Muscle layer of duodenum (tissue), 2 donors: Measurements from ENCODE around the gene DGKD.

Experiments used
- H3K27ac ChIP-seq: one replicate; pipeline ENCODE4 v1.7.0; 2013; ENCODE audit warnings: mild to moderate bottlenecking, low read length
- H3K27me3 ChIP-seq: one replicate; pipeline ENCODE4 v1.7.0; 2013; ENCODE audit warnings: low read depth, mild to moderate bottlenecking, control low read depth, low read length
- H3K36me3 ChIP-seq, 2 donors: one replicate each; pipeline ENCODE4 v1.7.0; 2013; ENCODE audit warnings: low read length in 2 of 2, control low read depth in 1 of 2, mild to moderate bottlenecking in 1 of 2; ENCODE audit not compliant: insufficient read depth in 2 of 2, control insufficient read depth in 1 of 2
- H3K4me1 ChIP-seq, 2 donors: one replicate each; pipeline ENCODE4 v1.7.0; 2013; ENCODE audit warnings: low read length in 2 of 2, mild to moderate bottlenecking in 2 of 2, control low read depth in 1 of 2, moderate library complexity in 1 of 2; ENCODE audit not compliant: insufficient read depth in 2 of 2, control insufficient read depth in 1 of 2
- H3K4me3 ChIP-seq, 2 donors: one replicate each; pipeline ENCODE4 v1.7.0; 2013; ENCODE audit warnings: low read length in 2 of 2, low read depth in 1 of 2, mild to moderate bottlenecking in 1 of 2
- H3K9me3 ChIP-seq, 2 donors: one replicate each; pipeline ENCODE4 v1.7.0; 2013; ENCODE audit warnings: low read length in 2 of 2, control low read depth in 1 of 2, mild to moderate bottlenecking in 1 of 2; ENCODE audit not compliant: control insufficient read depth in 1 of 2
- donor health status: healthy.

Gene DGKD

GRCh38 chr2:233489143-233489542 lies 134.8 kb downstream of the DGKD start:
- Histone ChIP-seq H3K27me3 (no peaks in the 10 kb centered on the region), H3K27ac (no peak overlapping the region), H3K4me1 (no peaks in the 10 kb centered on the region), H3K4me3 (no peak overlapping the region), H3K9me3 (no peaks in the 10 kb centered on the region), H3K36me3 (peaks cover 39 to 66% of the 10 kb centered on the region in 2 donors)

GRCh38 chr2:233489666-233490065 lies 135.4 kb downstream of the DGKD start:
- H3K4me1 ChIP-seq = no peaks in the 10 kb centered on the region
- no peak overlapping the region for H3K4me3 ChIP-seq
- H3K36me3 ChIP-seq = peaks cover 41 to 63% of the 10 kb centered on the region in 2 donors
- H3K9me3 ChIP-seq = no peaks in the 10 kb centered on the region
- no peaks in the 10 kb centered on the region for H3K27me3 ChIP-seq
- H3K27ac ChIP-seq = no peak overlapping the region

GRCh38 chr2:233490831-233491230 lies 136.5 kb downstream of the DGKD start:
- H3K9me3 ChIP-seq = no peaks in the 10 kb centered on the region
- H3K4me1 ChIP-seq = no peaks in the 10 kb centered on the region
- H3K27me3 ChIP-seq = no peaks in the 10 kb centered on the region
- H3K4me3 ChIP-seq = no peak overlapping the region
- H3K27ac ChIP-seq = no peak overlapping the region
- peaks cover 33 to 57% of the 10 kb centered on the region in 2 donors for H3K36me3 ChIP-seq

- Histone ChIP-seq H3K4me1 (no peaks in the 10 kb centered on the region), H3K27ac (no peak overlapping the region), H3K27me3 (no peaks in the 10 kb centered on the region), H3K9me3 (no peaks in the 10 kb centered on the region), H3K36me3 (peaks cover 38 to 57% of the 10 kb centered on the region in 2 donors), H3K4me3 (no peak overlapping the region)
These were observed 137.0 kb downstream of the DGKD start for GRCh38 chr2:233491326-233491725.

GRCh38 chr2:233492078-233492477 lies 137.8 kb downstream of the DGKD start:
- Histone ChIP-seq H3K27me3 (no peaks in the 10 kb centered on the region), H3K27ac (no peak overlapping the region), H3K4me1 (no peaks in the 10 kb centered on the region), H3K4me3 (no peak overlapping the region), H3K36me3 (peaks cover 42 to 56% of the 10 kb centered on the region in 2 donors), H3K9me3 (no peaks in the 10 kb centered on the region)

- Histone ChIP-seq H3K4me1 (no peaks in the 10 kb centered on the region), H3K36me3 (peaks cover 48 to 61% of the 10 kb centered on the region in 2 donors), H3K4me3 (no peak overlapping the region), H3K27ac (no peak overlapping the region), H3K9me3 (no peaks in the 10 kb centered on the region), H3K27me3 (no peaks in the 10 kb centered on the region)
These were observed 138.5 kb downstream of the DGKD start for GRCh38 chr2:233492751-233493150.

- Histone ChIP-seq H3K36me3 (peaks cover 41 to 52% of the 10 kb centered on the region in 2 donors), H3K4me3 (no peak overlapping the region)
These were observed 141.5 kb downstream of the DGKD start for GRCh38 chr2:233495503-233496496.

GRCh38 chr2:233497692-233498091 lies 143.4 kb downstream of the DGKD start:
- no peak overlapping the region for H3K27ac ChIP-seq
- peaks cover 38 to 47% of the 10 kb centered on the region in 2 donors for H3K36me3 ChIP-seq
- H3K4me1 ChIP-seq = no peaks in the 10 kb centered on the region

More at GRCh38 chr2:233495503-233496496, 141.5 kb downstream of the DGKD start:
- H3K27ac ChIP-seq = no peak overlapping the region
- no peaks in the 10 kb centered on the region for H3K9me3 ChIP-seq
- no peaks in the 10 kb centered on the region for H3K27me3 ChIP-seq
- no peaks in the 10 kb centered on the region for H3K4me1 ChIP-seq

GRCh38 chr2:233498126-233498525 lies 143.8 kb downstream of the DGKD start:
- H3K27me3 ChIP-seq = no peaks in the 10 kb centered on the region
- H3K4me3 ChIP-seq = no peak overlapping the region
- no peaks in the 10 kb centered on the region for H3K4me1 ChIP-seq
- no peak overlapping the region for H3K27ac ChIP-seq
- peaks cover 4 to 6% of the 10 kb centered on the region in 2 donors for H3K9me3 ChIP-seq
- H3K36me3 ChIP-seq = peaks cover 36 to 44% of the 10 kb centered on the region in 2 donors

More at GRCh38 chr2:233497692-233498091, 143.4 kb downstream of the DGKD start:
- peaks cover 3 to 4% of the 10 kb centered on the region in 2 donors for H3K9me3 ChIP-seq
- H3K27me3 ChIP-seq = no peaks in the 10 kb centered on the region
- no peak overlapping the region for H3K4me3 ChIP-seq

GRCh38 chr2:233499928-233500327 lies 145.6 kb downstream of the DGKD start:
- Histone ChIP-seq H3K9me3 (peaks cover 13 to 15% of the 10 kb centered on the region in 2 donors), H3K27ac (no peak overlapping the region), H3K36me3 (peaks cover 35 to 56% of the 10 kb centered on the region in 2 donors), H3K27me3 (no peaks in the 10 kb centered on the region), H3K4me3 (no peak overlapping the region), H3K4me1 (no peaks in the 10 kb centered on the region)

- Histone ChIP-seq H3K27ac (no peak overlapping the region), H3K4me3 (no peak overlapping the region), H3K27me3 (no peaks in the 10 kb centered on the region), H3K4me1 (no peaks in the 10 kb centered on the region), H3K9me3 (peaks cover 13 to 15% of the 10 kb centered on the region in 2 donors), H3K36me3 (peaks cover 29 to 58% of the 10 kb centered on the region in 2 donors)
These were observed 147.1 kb downstream of the DGKD start for GRCh38 chr2:233501198-233502076.
